ENCODE results near the gene GLI2.

GLI2 gene

DNA sequence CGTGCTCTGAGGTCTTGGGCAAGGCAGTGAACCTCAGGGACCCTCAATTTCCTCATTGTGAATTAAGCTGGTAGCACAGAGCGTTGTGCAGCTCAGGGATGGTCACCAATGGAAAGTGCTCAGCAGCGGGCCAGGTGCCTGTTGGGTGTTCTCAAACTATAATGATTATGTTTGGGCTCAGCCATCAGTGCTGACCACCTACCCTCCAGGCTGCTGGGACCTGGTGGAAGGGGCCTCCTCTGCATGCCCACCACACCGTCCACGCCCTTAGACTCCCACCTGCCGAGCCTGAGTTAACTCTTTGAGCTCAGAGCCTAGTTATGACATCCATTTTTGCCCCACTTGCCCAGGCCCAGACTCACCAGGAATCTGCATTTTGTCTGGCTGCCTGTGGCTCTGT lies 35.0 kb downstream of the GLI2 start:
- no peak for DNase-seq (ENCODE audit: low spot score)
- no peak for TF ChIP-seq CTCF (IDR thresholded peaks at IDR 0.05; ENCODE audit: extremely low read depth, insufficient read depth, missing control alignments)
- in situ Hi-C loops (cut with MboI; ENCODE audit: low pct_unique_long_range_greater_than_20kb, low sequenced_read_pairs, unreplicated experiment): no loop called here

DNA sequence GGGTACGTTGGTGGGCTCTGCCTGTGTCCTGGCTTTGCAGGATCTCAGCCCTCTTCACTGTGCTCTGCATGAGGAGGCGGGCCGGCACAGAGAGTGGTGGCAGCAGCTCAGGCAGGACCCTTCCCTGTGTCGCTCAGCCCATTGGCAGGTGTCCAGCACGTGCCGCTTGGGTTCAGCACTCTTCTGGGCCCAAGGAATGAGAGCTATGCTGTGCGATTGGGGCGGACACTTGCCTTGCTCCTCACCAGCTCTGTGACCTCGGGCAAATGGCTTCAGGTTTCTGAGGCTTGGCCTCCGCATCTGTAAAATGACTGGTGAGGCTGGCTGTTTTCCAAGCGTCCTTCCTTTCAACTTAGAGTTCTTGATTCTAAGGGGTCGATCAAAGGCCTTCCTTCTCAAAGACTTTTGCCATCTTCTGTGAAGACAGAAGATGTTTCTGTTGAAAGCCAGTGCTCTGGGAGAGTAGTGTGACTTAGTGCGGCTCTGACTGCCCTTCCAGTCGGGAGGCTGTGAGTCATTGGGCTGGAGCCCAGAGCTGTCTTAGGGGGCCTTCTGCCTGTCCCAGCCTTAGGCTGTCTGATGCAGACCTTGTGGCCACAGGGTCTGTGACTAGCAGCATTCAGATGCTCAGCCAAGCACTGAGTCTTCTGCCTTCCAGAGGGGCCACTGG lies 35.6 kb downstream of the GLI2 start:
- in situ Hi-C loops (cut with MboI; ENCODE audit: low pct_unique_long_range_greater_than_20kb, low sequenced_read_pairs, unreplicated experiment): no loop called here
- DNase-seq (ENCODE audit: low spot score): no peak
- TF ChIP-seq CTCF (IDR thresholded peaks at IDR 0.05; ENCODE audit: extremely low read depth, insufficient read depth, missing control alignments): no peak

GRCh38 chr2:120771781-120772208 lies 36.1 kb downstream of the GLI2 start:
- no peak for DNase-seq (ENCODE audit: low spot score)
- in situ Hi-C loops (cut with MboI; ENCODE audit: low pct_unique_long_range_greater_than_20kb, low sequenced_read_pairs, unreplicated experiment): no loop called here
- TF ChIP-seq CTCF (IDR thresholded peaks at IDR 0.05; ENCODE audit: extremely low read depth, insufficient read depth, missing control alignments): no peak

DNA sequence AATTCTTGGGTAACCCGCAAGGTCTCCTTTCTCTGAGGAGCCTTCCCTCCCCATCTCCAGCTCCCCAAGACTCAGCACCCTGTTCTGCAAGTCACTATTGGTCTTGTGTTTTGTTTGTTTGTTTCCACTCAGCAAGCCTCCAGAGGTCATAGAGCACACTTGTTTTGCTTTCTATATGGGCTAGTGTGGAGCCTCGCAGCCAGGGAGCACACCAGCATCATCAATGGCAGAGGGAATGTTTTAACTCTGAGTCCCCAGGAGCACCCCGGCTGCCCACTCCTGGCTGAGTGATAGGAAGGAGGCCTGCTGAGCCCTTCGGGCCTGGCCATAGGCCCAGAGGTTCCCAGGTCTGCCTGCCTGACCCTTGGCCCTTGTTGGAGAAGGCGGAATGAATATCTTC lies 36.6 kb downstream of the GLI2 start:
- in situ Hi-C loops (cut with MboI; ENCODE audit: low pct_unique_long_range_greater_than_20kb, low sequenced_read_pairs, unreplicated experiment): no loop called here
- no peak for TF ChIP-seq CTCF (IDR thresholded peaks at IDR 0.05; ENCODE audit: extremely low read depth, insufficient read depth, missing control alignments)
- DNase-seq (ENCODE audit: low spot score): no peak

DNA sequence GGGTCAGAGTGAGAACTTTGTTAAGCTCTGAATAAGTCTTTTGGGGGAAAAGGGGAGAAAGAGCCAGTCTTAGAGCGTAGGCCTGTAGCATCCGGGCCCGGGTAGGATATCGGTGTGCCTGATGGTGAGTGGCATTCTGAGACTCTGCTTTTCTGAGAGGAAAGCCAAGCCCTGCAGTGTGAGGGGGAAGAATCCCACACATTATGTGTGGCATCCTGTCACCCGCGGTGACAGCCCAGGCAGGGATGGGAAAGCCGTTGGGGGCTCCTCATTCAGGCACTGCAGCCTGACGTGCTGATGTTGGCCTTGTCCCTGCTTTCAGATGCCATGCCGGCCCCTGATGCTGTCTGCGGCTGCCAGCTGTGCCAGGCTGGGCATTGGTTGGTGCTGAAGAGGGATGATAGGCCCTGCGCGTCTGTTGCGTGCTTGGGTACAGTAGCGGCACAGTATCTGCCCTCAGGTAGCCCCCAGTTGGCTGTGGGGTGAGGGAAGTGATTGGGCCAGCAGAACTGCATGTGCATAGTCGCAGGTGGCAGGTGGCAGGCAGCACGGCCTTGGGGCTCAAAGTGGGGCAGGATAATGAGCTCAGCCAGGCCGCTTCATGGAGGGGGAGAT lies 37.6 kb downstream of the GLI2 start:
- DNase-seq (ENCODE audit: low spot score): no peak
- in situ Hi-C loops (cut with MboI; ENCODE audit: low pct_unique_long_range_greater_than_20kb, low sequenced_read_pairs, unreplicated experiment): no loop called here
- TF ChIP-seq CTCF (IDR thresholded peaks at IDR 0.05; ENCODE audit: extremely low read depth, insufficient read depth, missing control alignments): no peak

DNA sequence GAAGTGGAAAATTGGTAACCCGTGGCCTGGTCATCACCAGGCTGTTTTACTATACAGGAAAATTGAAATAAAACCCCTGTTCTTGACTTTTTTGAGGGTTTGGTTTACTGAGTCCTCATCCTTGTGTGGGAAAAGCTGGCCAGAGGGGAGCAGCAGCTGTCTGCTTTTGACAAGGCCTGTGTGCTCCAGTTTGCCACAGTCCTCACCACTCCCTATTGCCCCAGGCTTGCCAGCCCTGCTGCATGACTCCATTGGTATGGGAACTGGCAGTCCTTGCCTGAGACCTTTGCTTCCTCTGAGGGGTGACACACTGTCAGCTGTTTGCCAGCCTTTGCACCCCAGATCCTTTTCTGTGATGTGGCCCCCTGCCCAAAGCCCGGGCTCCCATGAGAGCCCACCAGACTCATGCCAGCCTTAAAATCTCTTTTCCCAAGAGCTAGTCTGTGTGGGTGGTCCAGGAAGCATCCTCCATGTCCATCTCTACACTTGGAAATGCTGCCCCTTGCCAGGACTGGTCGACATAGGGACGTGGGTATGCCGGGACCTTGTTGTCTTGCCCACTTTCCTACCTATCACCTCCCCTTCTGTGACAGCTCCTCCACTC lies 39.0 kb downstream of the GLI2 start:
- no peak for DNase-seq (ENCODE audit: low spot score)
- TF ChIP-seq CTCF (IDR thresholded peaks at IDR 0.05; ENCODE audit: extremely low read depth, insufficient read depth, missing control alignments): no peak
- in situ Hi-C loops (cut with MboI; ENCODE audit: low pct_unique_long_range_greater_than_20kb, low sequenced_read_pairs, unreplicated experiment): no loop called here
